ENCODE measurements around the gene DEFB128. TPM values are rescaled to one million over a fixed set of nuclear protein-coding genes. Genes with fewer than 3 reads are reported as not detected.

Gene DEFB128
- total RNA-seq, 1 donor from 2014 or later: not detected

DNA sequence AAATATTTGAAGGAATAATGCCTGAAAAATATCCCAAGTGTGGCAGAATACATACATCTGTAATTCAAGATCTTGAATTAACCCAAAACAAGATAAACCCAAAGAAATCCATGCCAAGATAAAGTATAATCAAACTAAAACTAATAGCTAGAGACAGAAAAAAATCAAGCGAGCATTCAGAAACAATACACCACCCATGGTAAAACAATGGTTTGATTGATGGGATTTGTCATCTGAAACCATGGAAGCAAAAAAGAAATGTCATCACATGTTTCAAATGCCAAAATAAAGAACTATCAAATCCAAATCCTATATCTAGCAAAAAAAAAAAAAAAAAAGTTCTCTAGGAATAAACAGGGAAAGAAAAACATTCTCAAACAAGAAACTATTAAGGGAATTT lies 37.4 kb downstream of the DEFB128 start:
- no peak for DNase-seq

DNA sequence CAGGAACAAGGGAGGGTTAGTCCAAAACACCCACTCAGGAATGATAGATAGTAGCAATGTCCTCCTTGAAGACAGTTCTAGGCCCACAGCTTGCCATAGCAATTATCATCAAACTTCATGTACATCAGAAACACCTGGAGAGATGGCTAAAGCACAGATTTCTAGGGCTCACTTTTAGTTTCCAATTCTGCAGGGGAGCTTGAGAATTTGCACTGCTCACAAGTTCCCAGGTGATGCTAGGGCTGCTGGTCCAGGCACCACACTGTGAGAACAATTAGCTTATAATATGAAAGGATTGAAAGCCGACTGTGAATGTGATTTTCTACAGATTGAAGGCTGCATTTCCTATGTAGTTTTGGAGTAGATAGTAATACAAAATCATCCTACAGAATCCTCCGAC lies 43.6 kb downstream of the DEFB128 start:
- DNase-seq: no peak

DNA sequence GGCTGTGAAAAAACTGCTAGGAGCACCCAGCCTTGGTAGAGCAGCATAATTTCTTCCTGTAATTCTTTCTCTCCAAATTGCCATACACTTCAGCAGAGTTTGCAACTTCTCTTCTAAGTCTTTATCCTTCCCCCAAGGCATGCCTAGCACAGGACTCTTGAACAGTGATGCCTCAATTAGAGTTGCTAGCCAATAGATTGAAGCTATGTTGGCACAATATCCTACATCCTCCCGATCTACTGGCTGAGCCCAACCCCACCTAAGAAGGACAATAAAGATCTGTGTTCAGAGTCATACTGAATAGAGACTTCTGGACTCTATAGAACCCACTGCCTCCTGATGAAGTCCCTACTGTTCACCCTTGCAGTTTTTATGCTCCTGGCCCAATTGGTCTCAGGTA lies 47.2 kb downstream of the DEFB128 start, which contains the start of gene DEFB126:
DEFB126 (plus strand) TSS at position 301 of the 400 bp plus-strand sequence; CDS start at position 340, 39 bp downstream.
- DNase-seq: no peak

Other genes starting within 250 kb of the DEFB128 start
- gene DEFB125, start 102.0 kb downstream of the DEFB128 start, total RNA-seq: not detected
- not detected for gene DEFB126, start 47.1 kb downstream of the DEFB128 start, total RNA-seq
- not detected for gene DEFB127, start 32.3 kb downstream of the DEFB128 start, total RNA-seq
- not detected for gene DEFB129, start 37.5 kb upstream of the DEFB128 start, total RNA-seq
- not detected for gene DEFB132, start 68.0 kb upstream of the DEFB128 start, total RNA-seq
- 4.6 TPM for gene C20orf96, start 101.0 kb upstream of the DEFB128 start, total RNA-seq
- 20.7 TPM for gene ZCCHC3, start 107.9 kb upstream of the DEFB128 start, total RNA-seq
- 3.6 TPM for gene SOX12, start 135.8 kb upstream of the DEFB128 start, total RNA-seq
- 7.0 TPM for gene NRSN2, start 157.4 kb upstream of the DEFB128 start, total RNA-seq
- 3.7 TPM for gene TRIB3, start 191.0 kb upstream of the DEFB128 start, total RNA-seq
- 34.0 TPM for gene RBCK1, start 218.6 kb upstream of the DEFB128 start, total RNA-seq

Data from skin of body (tissue), 2 donors.